HepG2 (cell line): Measurements from ENCODE around the gene TTC1. TPM values are rescaled to one million over a fixed set of nuclear protein-coding genes. Genes with fewer than 3 reads are reported as not detected.

Experiments
- ATF7 ChIP-seq, 2 experiments: fragments of 450-650 bp in 1 of 2; sonication (generic) in 1 of 2; formaldehyde crosslinking in 1 of 2; IDR thresholded peaks; 2 replicates each; pipeline versions ENCODE4 v1.4.0 to v1.6.1; 2016 to 2020; ENCODE audit warnings: antibody characterized with exemption in 1 of 2, mild to moderate bottlenecking in 1 of 2, missing genetic modification reagents in 1 of 2
- BHLHE40 ChIP-seq: IDR thresholded peaks from 2 replicates; pipeline ENCODE4 v1.6.1; 2011; ENCODE audit warnings: low read length, improper control_type of control experiment
- ERF ChIP-seq: IDR thresholded peaks from 2 replicates; pipeline ENCODE4 v1.6.1; 2018; ENCODE audit warnings: missing biosample characterization, missing genetic modification reagents
- SALL1 ChIP-seq: sonication (generic); formaldehyde crosslinking; IDR thresholded peaks from 2 replicates; pipeline ENCODE4 v1.8.0; 2022; ENCODE audit warnings: mild to moderate bottlenecking, missing genetic modification reagents
- SNAI1 ChIP-seq: sonication (generic); formaldehyde crosslinking; IDR thresholded peaks from 2 replicates; pipeline ENCODE4 v1.5.0; 2020; ENCODE audit warnings: mild to moderate bottlenecking, missing genetic modification reagents, borderline replicate concordance
- SOX13 ChIP-seq, 3 experiments: fragments of 450-650 bp in 1 of 3; sonication (generic) in 1 of 3; formaldehyde crosslinking in 1 of 3; IDR thresholded peaks in 2 of 3; conservative IDR thresholded peaks in 1 of 3; 2 replicates each; pipeline versions ENCODE4 v1.5.0 to v1.6.1; 2016 to 2020; ENCODE audit warnings: antibody characterized with exemption in 1 of 3, mild to moderate bottlenecking in 1 of 3, missing compliant biosample characterization in 1 of 3, missing genetic modification reagents in 1 of 3, moderate library complexity in 1 of 3
- TBL1XR1 ChIP-seq: fragments of 150-350 bp; IDR thresholded peaks from 2 replicates; pipeline ENCODE4 v1.6.1; 2014; ENCODE audit warnings: borderline replicate concordance, low read length; ENCODE audit not compliant: partially characterized antibody
- TOE1 ChIP-seq: sonication (generic); formaldehyde crosslinking; IDR thresholded peaks from 2 replicates; pipeline ENCODE4 v1.4.0; 2020; ENCODE audit warnings: mild to moderate bottlenecking, missing genetic modification reagents
- ZFP36L1 ChIP-seq: sonication (generic); formaldehyde crosslinking; IDR thresholded peaks from 2 replicates; pipeline ENCODE4 v1.8.0; 2022; ENCODE audit warnings: mild to moderate bottlenecking, missing genetic modification reagents, moderate library complexity
- ZNF614 ChIP-seq: IDR thresholded peaks from 2 replicates; pipeline ENCODE4 v1.6.1; 2018; ENCODE audit warnings: missing biosample characterization, missing genetic modification reagents, inconsistent platforms, borderline replicate concordance
- polyA plus RNA-seq, 8 experiments: library from polyadenylated mRNA; depleted of rRNA in 3 of 8; stranded (reverse) in 7 of 8; unstranded in 1 of 8; fragments of >200 nt; fragmentation: Illumina TruSeq in 4 of 8; extraction: Trizol in 4 of 8; gene quantifications; 2 replicates each; pipeline versions ENCODE4 v1.2.1 to v1.2.3, GENCODE V29; 2011 to 2016; ENCODE audit warnings: low read depth in 4 of 8, missing spikeins in 1 of 8, mixed read lengths in 1 of 8; ENCODE audit not compliant: insufficient read depth in 1 of 8
- total RNA-seq, 5 experiments: library from RNA; depleted of rRNA; stranded (reverse); fragments of >200 nt; fragmentation: Illumina TruSeq; extraction: Trizol; gene quantifications; 2 replicates each; pipeline ENCODE4 v1.2.3, GENCODE V29; 2016; ENCODE audit warnings: low read depth in 1 of 5
- TF ChIP-seq, protein P1 (sequence below): IDR thresholded peaks from 2 replicates; pipeline ENCODE4 v1.6.1; 2018; ENCODE audit warnings: missing genetic modification reagents, mild to moderate bottlenecking, missing compliant biosample characterization
- TF ChIP-seq, protein P2 (sequence below): sonication (generic); formaldehyde crosslinking; IDR thresholded peaks from 2 replicates; pipeline ENCODE4 v1.5.0; 2020; ENCODE audit warnings: missing genetic modification reagents, mild to moderate bottlenecking, borderline replicate concordance
- TF ChIP-seq, protein P3 (sequence below): sonication (generic); formaldehyde crosslinking; conservative IDR thresholded peaks from 2 replicates; pipeline ENCODE4 v1.4.0; 2020; ENCODE audit warnings: mild to moderate bottlenecking, missing genetic modification reagents, moderate library complexity
- TF ChIP-seq, protein P4 (sequence below): sonication (generic); formaldehyde crosslinking; IDR thresholded peaks from 2 replicates; pipeline ENCODE4 v1.8.1; 2023; ENCODE audit warnings: mild to moderate bottlenecking, missing genetic modification reagents
- TF ChIP-seq, protein P5 (sequence below): IDR thresholded peaks from 2 replicates; pipeline ENCODE4 v1.6.1; 2018; ENCODE audit warnings: missing genetic modification reagents
- TF ChIP-seq, protein P6 (sequence below): sonication (generic); formaldehyde crosslinking; IDR thresholded peaks from 2 replicates; pipeline ENCODE4 v1.4.0; 2020; ENCODE audit warnings: missing genetic modification reagents, borderline replicate concordance

Gene TTC1
- total and polyA plus RNA-seq, 2 of the 13 experiments (the other 11 are each of a cell fraction or from before 2014, with no cell fraction given) = 16.1 to 72.1 TPM

DNA sequence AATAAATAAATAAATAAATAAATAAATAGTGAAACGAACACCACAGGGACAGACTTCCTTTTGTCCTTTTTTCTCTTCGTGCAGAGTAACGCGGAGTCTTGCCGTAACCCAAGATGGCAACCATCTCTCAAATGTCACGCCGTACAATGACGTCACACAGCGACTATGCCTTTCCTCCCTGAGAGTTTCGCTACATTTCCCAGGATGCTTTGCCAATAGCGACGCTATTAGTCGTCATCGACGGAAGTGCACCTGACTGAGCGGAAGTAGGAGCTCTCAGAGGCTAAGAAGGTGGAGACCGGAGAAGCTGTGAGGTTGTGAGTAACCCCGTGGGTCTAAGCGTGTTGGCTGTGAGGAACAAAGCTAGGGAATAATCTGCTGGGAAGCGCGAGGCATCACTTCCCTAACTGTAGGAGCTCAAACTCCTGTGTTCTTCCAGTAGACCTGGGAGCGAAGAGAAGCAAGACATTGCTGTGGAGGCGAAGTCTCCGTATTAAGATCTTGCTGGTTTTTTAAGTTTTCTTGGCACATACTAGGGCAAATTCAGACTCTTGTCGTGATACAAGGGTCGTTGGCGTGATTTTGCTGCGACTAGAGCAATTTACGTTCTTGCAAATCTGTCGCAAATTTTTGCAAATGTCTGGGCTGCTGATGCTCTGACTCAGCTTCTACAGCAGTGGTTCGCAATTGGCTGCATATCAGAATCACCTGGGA lies at the start of gene TTC1 (continued):
- TF ChIP-seq, protein P1, sequence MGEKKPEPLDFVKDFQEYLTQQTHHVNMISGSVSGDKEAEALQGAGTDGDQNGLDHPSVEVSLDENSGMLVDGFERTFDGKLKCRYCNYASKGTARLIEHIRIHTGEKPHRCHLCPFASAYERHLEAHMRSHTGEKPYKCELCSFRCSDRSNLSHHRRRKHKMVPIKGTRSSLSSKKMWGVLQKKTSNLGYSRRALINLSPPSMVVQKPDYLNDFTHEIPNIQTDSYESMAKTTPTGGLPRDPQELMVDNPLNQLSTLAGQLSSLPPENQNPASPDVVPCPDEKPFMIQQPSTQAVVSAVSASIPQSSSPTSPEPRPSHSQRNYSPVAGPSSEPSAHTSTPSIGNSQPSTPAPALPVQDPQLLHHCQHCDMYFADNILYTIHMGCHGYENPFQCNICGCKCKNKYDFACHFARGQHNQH (CRISPR knock-in tag) = peak; percentile 42; the same call in 1 of the 2 replicates
- TF ChIP-seq SNAI1 (no peak), SALL1 (CRISPR knock-in tag) (peak; percentile 65), TBL1XR1 (peak; percentile 41), ERF (0 out of 2 replicates have a peak, but pooled peaks have one; percentile 30), SOX13 (IDR thresholded peaks at IDR 0.05) (no peak), SOX13 (CRISPR knock-in tag; conservative IDR thresholded peaks at IDR 0.05 in 1 of 2, IDR thresholded peaks at IDR 0.05 in 1 of 2) (peak in 1 of 2 experiments; percentile 45; a peak in 1 of 4 replicates), BHLHE40 (peak; percentile 53; the same call in 1 of the 2 replicates), ZNF614 (CRISPR knock-in tag) (peak; percentile 16; the same call in 1 of the 2 replicates), TOE1 (CRISPR knock-in tag) (no peak), ATF7 (IDR thresholded peaks at IDR 0.05) (peak; percentile 100), ATF7 (CRISPR knock-in tag; IDR thresholded peaks at IDR 0.05) (peak; percentile 93), ZFP36L1 (CRISPR knock-in tag) (peak; percentile 49; the same call in 1 of the 2 replicates)
- TF ChIP-seq, protein P2, sequence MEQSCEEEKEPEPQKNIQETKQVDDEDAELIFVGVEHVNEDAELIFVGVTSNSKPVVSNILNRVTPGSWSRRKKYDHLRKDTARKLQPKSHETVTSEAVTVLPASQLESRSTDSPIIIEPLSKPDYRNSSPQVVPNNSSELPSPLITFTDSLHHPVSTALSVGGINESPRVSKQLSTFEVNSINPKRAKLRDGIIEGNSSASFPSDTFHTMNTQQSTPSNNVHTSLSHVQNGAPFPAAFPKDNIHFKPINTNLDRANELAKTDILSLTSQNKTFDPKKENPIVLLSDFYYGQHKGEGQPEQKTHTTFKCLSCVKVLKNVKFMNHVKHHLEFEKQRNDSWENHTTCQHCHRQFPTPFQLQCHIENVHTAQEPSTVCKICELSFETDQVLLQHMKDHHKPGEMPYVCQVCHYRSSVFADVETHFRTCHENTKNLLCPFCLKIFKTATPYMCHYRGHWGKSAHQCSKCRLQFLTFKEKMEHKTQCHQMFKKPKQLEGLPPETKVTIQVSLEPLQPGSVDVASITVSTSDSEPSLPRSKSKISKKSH = no peak
- TF ChIP-seq, protein P3, sequence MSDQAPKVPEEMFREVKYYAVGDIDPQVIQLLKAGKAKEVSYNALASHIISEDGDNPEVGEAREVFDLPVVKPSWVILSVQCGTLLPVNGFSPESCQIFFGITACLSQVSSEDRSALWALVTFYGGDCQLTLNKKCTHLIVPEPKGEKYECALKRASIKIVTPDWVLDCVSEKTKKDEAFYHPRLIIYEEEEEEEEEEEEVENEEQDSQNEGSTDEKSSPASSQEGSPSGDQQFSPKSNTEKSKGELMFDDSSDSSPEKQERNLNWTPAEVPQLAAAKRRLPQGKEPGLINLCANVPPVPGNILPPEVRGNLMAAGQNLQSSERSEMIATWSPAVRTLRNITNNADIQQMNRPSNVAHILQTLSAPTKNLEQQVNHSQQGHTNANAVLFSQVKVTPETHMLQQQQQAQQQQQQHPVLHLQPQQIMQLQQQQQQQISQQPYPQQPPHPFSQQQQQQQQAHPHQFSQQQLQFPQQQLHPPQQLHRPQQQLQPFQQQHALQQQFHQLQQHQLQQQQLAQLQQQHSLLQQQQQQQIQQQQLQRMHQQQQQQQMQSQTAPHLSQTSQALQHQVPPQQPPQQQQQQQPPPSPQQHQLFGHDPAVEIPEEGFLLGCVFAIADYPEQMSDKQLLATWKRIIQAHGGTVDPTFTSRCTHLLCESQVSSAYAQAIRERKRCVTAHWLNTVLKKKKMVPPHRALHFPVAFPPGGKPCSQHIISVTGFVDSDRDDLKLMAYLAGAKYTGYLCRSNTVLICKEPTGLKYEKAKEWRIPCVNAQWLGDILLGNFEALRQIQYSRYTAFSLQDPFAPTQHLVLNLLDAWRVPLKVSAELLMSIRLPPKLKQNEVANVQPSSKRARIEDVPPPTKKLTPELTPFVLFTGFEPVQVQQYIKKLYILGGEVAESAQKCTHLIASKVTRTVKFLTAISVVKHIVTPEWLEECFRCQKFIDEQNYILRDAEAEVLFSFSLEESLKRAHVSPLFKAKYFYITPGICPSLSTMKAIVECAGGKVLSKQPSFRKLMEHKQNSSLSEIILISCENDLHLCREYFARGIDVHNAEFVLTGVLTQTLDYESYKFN (CRISPR knock-in tag) = no peak
- TF ChIP-seq, protein P4, sequence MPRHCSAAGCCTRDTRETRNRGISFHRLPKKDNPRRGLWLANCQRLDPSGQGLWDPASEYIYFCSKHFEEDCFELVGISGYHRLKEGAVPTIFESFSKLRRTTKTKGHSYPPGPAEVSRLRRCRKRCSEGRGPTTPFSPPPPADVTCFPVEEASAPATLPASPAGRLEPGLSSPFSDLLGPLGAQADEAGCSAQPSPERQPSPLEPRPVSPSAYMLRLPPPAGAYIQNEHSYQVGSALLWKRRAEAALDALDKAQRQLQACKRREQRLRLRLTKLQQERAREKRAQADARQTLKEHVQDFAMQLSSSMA (CRISPR knock-in tag) = 0 out of 2 replicates have a peak, but pooled peaks have one; percentile 49
- TF ChIP-seq, protein P5, sequence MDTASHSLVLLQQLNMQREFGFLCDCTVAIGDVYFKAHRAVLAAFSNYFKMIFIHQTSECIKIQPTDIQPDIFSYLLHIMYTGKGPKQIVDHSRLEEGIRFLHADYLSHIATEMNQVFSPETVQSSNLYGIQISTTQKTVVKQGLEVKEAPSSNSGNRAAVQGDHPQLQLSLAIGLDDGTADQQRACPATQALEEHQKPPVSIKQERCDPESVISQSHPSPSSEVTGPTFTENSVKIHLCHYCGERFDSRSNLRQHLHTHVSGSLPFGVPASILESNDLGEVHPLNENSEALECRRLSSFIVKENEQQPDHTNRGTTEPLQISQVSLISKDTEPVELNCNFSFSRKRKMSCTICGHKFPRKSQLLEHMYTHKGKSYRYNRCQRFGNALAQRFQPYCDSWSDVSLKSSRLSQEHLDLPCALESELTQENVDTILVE (CRISPR knock-in tag) = peak; percentile 76
- TF ChIP-seq, protein P6, sequence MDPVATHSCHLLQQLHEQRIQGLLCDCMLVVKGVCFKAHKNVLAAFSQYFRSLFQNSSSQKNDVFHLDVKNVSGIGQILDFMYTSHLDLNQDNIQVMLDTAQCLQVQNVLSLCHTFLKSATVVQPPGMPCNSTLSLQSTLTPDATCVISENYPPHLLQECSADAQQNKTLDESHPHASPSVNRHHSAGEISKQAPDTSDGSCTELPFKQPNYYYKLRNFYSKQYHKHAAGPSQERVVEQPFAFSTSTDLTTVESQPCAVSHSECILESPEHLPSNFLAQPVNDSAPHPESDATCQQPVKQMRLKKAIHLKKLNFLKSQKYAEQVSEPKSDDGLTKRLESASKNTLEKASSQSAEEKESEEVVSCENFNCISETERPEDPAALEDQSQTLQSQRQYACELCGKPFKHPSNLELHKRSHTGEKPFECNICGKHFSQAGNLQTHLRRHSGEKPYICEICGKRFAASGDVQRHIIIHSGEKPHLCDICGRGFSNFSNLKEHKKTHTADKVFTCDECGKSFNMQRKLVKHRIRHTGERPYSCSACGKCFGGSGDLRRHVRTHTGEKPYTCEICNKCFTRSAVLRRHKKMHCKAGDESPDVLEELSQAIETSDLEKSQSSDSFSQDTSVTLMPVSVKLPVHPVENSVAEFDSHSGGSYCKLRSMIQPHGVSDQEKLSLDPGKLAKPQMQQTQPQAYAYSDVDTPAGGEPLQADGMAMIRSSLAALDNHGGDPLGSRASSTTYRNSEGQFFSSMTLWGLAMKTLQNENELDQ (CRISPR knock-in tag) = no peak
